Activated CD4-positive, alpha-beta T cell treated with anti-CD3 and anti-CD28 coated beads for 1 hour (primary cell): ENCODE results near the gene LRRC36.
"Not testable (repeated sequence)": the region's sequence is repeated elsewhere in the genome, so short reads cannot be mapped to it uniquely, and the experiment has no call there.

Experiments used
- DNase-seq: peaks from one replicate; pipeline ENCODE4 v3.0.0-alpha.2; 2020

Gene LRRC36

GRCh38 chr16:67345401-67345800 lies 18.8 kb downstream of the LRRC36 start:
- DNase-seq: no peak

- DNase-seq: no peak
Observed at GRCh38 chr16:67346341-67346740, 19.7 kb downstream of the LRRC36 start.

- DNase-seq: no peak
Observed at GRCh38 chr16:67349172-67349571, 22.6 kb downstream of the LRRC36 start.

- DNase-seq: no peak
Observed at GRCh38 chr16:67350324-67350723, 23.7 kb downstream of the LRRC36 start.

GRCh38 chr16:67352463-67352862 lies 25.8 kb downstream of the LRRC36 start:
- not testable (repeated sequence) for DNase-seq

DNA sequence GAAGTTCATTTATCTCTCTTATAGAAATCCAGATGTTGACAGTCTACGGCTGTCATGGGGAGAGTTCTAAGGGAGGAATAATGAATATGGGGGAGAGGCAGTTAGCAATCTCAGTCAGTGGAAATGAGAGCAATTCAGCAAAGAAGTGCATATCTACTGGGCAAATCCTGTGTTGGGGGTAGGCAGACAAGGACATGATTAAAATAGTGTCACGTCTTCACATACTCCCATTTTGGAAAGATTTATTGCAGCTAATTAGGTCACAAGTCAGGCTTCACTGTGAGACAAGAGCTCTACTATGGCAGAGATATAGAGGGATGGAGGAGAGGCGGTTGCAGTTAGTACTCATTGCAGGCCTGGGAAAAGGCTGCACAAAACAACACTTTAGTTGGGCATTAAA lies 29.8 kb downstream of the LRRC36 start:
- no peak for DNase-seq

GRCh38 chr16:67357561-67357960 lies 30.9 kb downstream of the LRRC36 start:
- DNase-seq: no peak

DNA sequence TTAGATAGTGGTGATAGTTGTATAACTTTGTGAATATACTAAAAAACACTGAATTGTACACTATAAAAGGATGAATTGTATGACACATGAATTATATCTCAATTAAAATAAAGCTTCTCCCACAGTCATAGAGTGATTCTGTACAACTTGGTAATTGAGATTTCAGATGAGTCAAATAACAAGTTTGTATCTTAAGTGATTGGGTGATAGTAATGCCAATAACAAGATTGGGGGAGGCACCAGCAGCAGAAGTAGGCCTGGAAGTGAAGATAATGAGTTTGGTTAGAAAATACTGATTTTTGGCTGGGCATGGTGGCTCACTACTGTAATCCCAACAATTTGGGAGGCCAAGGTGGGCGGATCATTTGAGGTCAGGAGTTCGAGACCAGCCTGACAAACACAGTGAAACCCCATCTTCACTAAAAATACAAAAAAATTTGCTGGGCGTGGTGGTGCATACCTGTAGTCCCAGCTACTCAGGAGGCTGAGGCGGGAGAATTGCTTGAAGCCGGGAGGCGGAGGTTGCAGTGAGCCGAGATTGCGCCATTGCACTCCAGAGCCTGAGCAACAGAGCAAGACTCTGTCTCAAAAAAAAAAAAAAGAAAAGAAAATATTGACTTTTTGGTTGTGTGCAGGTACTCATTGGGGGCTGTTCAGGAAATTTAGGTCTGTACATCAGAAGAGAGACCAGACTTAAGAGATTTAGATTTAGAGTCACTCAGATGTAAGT lies 33.1 kb downstream of the LRRC36 start:
- not testable (repeated sequence) for DNase-seq

DNA sequence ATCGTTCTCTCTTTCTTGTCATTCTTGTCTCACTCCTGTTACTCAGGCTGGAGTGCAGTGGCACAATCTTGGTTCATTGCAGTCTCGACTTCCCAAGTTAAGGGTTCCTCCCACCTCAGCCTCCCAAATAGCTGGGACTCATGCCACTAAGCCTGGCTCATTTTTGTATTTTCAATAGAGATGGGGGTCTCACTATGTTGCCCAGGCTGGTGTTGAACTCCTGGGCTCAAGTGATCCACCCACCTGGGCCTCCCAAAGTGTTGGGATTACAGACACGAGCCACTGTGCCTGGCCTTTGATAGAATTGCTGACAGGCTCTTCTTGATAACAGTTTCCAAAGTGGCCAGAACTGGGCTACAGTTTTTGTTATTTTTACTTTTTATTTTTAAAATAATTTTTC lies 34.4 kb downstream of the LRRC36 start:
- no peak for DNase-seq

DNA sequence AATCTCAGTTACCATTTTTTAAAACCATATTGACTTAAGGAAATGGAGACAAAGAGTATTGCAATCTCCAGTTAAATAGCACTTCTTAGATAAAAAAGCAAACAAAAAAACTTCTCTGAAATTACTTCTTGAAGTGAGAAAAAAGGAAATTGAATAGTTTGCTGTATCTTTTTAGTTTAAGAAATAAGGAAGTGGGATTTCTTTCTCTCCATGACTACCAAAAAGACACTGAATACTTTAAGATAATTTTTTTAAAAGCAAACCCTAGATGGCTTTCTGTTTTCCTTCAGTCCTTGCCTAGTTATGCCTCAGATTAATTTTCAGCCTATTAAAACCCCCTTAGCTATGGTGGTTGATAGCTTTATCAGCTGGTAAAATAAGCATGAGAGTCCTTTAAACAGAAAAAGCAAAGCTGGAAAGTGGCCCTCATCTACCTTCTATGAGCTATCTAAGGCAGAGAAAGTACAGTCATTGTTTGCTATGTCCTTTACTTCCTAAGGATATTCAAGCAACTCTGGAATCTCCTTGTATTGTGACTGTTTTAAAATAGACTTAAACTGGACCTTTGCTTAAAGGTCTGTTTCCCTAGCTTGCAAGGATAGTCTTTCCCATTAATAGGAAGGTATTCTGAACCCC lies 38.1 kb downstream of the LRRC36 start:
- DNase-seq: no peak

GRCh38 chr16:67370661-67371060 lies 44.0 kb downstream of the LRRC36 start:
- no peak for DNase-seq

DNA sequence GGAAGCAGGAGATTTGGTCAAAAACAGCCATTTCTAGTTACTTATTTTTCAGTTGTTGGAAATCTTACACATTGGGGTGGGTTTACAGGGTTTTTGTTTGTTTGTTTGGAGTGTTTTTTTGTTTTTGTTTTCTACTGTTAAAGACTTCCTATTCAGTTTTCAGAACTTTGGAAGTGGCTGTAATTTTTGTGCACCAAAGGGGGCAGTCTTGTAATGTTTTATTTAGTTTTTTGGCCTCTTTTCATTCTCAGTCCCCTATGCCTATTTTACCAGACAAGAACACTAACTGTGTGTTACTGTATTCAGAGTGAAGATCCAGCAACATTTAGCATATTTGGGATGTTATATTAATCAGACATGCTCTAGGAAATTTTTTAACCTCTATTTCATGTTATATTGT lies 46.0 kb downstream of the LRRC36 start:
- no peak for DNase-seq

- DNase-seq: not testable (repeated sequence)
Observed at GRCh38 chr16:67376012-67376411, 49.4 kb downstream of the LRRC36 start.

GRCh38 chr16:67378642-67379041 lies 52.0 kb downstream of the LRRC36 start:
- no peak for DNase-seq

GRCh38 chr16:67383284-67383683 lies 56.7 kb downstream of the LRRC36 start:
- DNase-seq: no peak

- DNase-seq: no peak
Observed at GRCh38 chr16:67384778-67385510, 58.3 kb downstream of the LRRC36 start.

DNA sequence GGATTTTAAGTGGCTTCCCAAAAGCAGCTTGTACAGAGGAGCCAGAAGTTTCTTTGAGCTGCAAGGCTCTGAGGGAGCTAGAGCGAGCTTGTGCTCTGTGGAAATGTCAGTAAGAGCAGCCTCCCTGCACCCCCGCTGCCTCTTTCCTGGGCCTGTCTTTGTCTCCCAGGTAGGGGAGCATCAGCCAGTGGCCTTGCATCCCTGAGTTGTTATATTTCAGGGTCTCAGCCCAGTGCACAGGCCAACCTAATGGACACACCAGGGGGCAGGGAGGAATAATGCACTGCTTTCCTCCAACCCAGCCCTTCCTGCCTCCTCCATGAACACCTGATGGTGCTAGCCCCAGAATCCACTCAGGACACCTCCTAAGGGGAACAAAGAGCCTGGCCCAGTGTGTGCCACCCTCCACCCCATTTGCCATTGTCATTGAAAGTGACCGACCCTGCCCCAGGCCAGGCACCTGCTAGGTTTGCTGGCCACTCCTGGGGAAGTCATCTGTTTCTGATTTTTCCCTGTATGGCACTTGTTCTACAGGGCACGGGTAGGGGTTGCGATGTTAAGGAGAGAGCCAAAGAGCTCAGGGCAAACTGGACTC lies 60.3 kb downstream of the LRRC36 start:
- no peak for DNase-seq

DNA sequence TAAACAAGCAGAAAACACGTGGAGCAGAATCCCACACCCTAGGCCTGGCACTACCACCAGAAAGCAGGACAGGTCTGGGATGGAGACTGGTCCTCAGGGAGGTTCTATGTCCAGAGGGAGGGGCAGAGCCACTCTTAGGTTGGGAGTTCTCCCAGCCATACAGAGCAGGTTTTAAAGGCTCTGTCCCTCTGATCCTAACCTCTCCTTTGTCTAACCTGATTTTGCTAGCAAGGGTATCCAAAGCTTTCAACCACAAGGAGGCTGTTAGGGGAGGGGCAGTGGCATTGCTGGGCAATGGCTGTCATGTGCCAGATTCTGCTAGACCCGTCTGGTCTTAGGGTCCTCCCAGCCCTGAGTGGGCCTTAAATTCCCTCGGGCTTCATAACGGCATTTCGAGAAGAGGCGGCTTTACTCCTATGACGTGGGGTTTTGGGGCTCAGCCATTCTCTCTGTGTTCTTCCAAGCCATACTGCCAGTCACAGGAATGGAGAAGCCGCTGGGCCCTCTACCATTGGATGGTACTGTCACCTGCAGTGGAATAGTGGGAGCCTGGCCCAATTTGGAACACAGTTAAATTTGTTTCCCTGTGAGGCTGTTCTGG lies 61.0 kb downstream of the LRRC36 start:
- no peak for DNase-seq

- DNase-seq: no peak
Observed at GRCh38 chr16:67388191-67388590, 61.6 kb downstream of the LRRC36 start.

DNA sequence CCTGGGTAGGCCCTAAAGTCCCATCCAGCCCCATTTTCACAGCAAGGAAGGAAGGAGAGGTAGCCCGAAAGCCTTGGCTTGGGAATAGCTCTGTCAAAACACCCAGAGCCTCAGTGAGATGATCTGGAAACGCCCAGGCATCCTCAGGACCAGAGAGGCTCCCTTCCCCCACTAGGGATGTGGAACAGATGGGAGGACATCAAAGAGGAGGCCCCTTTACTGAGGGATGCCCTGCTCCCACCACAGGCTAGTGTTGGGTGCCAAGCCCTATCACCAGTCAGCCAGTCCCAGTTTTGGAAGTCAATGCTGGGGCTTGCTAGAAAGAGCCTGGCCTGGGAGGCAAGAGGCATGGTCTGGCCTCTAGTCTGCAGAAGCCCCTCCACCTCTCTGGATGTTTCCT lies 62.0 kb downstream of the LRRC36 start:
- no peak for DNase-seq

GRCh38 chr16:67389911-67390815 lies 63.5 kb downstream of the LRRC36 start:
- DNase-seq: no peak

- no peak for DNase-seq
Observed at GRCh38 chr16:67390816-67391423, 64.3 kb downstream of the LRRC36 start.
